HepG2 (cell line): ENCODE measurements around the gene LSM14B. TPM values are rescaled to one million over a fixed set of nuclear protein-coding genes. Genes with fewer than 3 reads are reported as not detected.

Source experiments
- AKAP8 ChIP-seq: sonication (generic); formaldehyde crosslinking; IDR thresholded peaks from 2 replicates; pipeline ENCODE4 v1.5.1; 2020; ENCODE audit warnings: mild to moderate bottlenecking, missing genetic modification reagents
- BRD4 ChIP-seq: sonication (generic); formaldehyde crosslinking; IDR thresholded peaks from 2 replicates; pipeline ENCODE4 v1.4.0; 2020; ENCODE audit warnings: missing genetic modification reagents
- ELF3 ChIP-seq: IDR thresholded peaks from 2 replicates; pipeline ENCODE4 v1.6.1; 2016; ENCODE audit warnings: missing genetic modification reagents, missing compliant biosample characterization
- FOXA3 ChIP-seq: IDR thresholded peaks from 2 replicates; pipeline ENCODE4 v1.6.1; 2016; ENCODE audit warnings: missing genetic modification reagents, missing compliant biosample characterization
- FOXK2 ChIP-seq: fragments of 450-650 bp; IDR thresholded peaks from 2 replicates; pipeline ENCODE4 v1.6.1; 2016
- IKZF1 ChIP-seq: fragments of 450-650 bp; IDR thresholded peaks from 2 replicates; pipeline ENCODE4 v1.7.1; 2016
- KDM5B ChIP-seq: sonication (generic); formaldehyde crosslinking; IDR thresholded peaks from 2 replicates; pipeline ENCODE4 v1.4.0; 2020; ENCODE audit warnings: missing genetic modification reagents, mild to moderate bottlenecking, borderline replicate concordance
- MIER3 ChIP-seq: IDR thresholded peaks from 2 replicates; pipeline ENCODE4 v1.6.1; 2016; ENCODE audit warnings: missing compliant biosample characterization, borderline replicate concordance
- NFIB ChIP-seq: sonication (generic); formaldehyde crosslinking; IDR thresholded peaks from 2 replicates; pipeline ENCODE4 v1.9.0; 2021; ENCODE audit warnings: missing genetic modification reagents, mild to moderate bottlenecking, borderline replicate concordance
- PHF21A ChIP-seq: sonication (generic); formaldehyde crosslinking; IDR thresholded peaks from 2 replicates; pipeline ENCODE4 v1.5.0; 2020; ENCODE audit warnings: mild to moderate bottlenecking, missing genetic modification reagents
- POGK ChIP-seq: sonication (generic); formaldehyde crosslinking; conservative IDR thresholded peaks from 2 replicates; pipeline ENCODE4 v1.8.0; 2022; ENCODE audit warnings: mild to moderate bottlenecking, moderate library complexity, missing genetic modification reagents
- RARA ChIP-seq: IDR thresholded peaks from 2 replicates; pipeline ENCODE4 v1.6.1; 2016; ENCODE audit warnings: missing genetic modification reagents, missing compliant biosample characterization
- RXRB ChIP-seq: IDR thresholded peaks from 2 replicates; pipeline ENCODE4 v1.6.1; 2016; ENCODE audit warnings: borderline replicate concordance, missing genetic modification reagents, missing compliant biosample characterization
- SAP130 ChIP-seq: IDR thresholded peaks from 2 replicates; pipeline ENCODE4 v1.6.1; 2016; ENCODE audit warnings: low read depth
- ZBTB8A ChIP-seq: sonication (generic); formaldehyde crosslinking; IDR thresholded peaks from 2 replicates; pipeline ENCODE4 v1.4.0; 2020; ENCODE audit warnings: mild to moderate bottlenecking, low read depth, missing genetic modification reagents, borderline replicate concordance
- ZFP90 ChIP-seq: sonication (generic); formaldehyde crosslinking; IDR thresholded peaks from 2 replicates; pipeline ENCODE4 v1.8.0; 2022; ENCODE audit warnings: missing genetic modification reagents, mild to moderate bottlenecking, inconsistent platforms, borderline replicate concordance
- ZNF230 ChIP-seq: sonication (generic); formaldehyde crosslinking; IDR thresholded peaks from 2 replicates; pipeline ENCODE4 v1.4.0; 2020; ENCODE audit warnings: mild to moderate bottlenecking, missing genetic modification reagents
- ZNF556 ChIP-seq: sonication (generic); formaldehyde crosslinking; IDR thresholded peaks from 2 replicates; pipeline ENCODE4 v1.4.0; 2020; ENCODE audit warnings: mild to moderate bottlenecking, missing genetic modification reagents, borderline replicate concordance
- ZNF570 ChIP-seq: sonication (generic); formaldehyde crosslinking; IDR thresholded peaks from 2 replicates; pipeline ENCODE4 v1.4.0; 2020; ENCODE audit warnings: mild to moderate bottlenecking, missing genetic modification reagents, borderline replicate concordance
- ZNF629 ChIP-seq: sonication (generic); formaldehyde crosslinking; conservative IDR thresholded peaks from 2 replicates; pipeline ENCODE4 v1.5.0; 2020; ENCODE audit warnings: missing genetic modification reagents
- polyA plus RNA-seq, 8 experiments: library from polyadenylated mRNA; depleted of rRNA in 3 of 8; stranded (reverse) in 7 of 8; unstranded in 1 of 8; fragments of >200 nt; fragmentation: Illumina TruSeq in 4 of 8; extraction: Trizol in 4 of 8; gene quantifications; 2 replicates each; pipeline versions ENCODE4 v1.2.1 to v1.2.3, GENCODE V29; 2011 to 2016; ENCODE audit warnings: low read depth in 4 of 8, missing spikeins in 1 of 8, mixed read lengths in 1 of 8; ENCODE audit not compliant: insufficient read depth in 1 of 8
- total RNA-seq, 5 experiments: library from RNA; depleted of rRNA; stranded (reverse); fragments of >200 nt; fragmentation: Illumina TruSeq; extraction: Trizol; gene quantifications; 2 replicates each; pipeline ENCODE4 v1.2.3, GENCODE V29; 2016; ENCODE audit warnings: low read depth in 1 of 5
- TF ChIP-seq, protein P1 (sequence below): sonication (generic); formaldehyde crosslinking; IDR thresholded peaks from 2 replicates; pipeline ENCODE4 v1.5.1; 2020; ENCODE audit warnings: mild to moderate bottlenecking, missing genetic modification reagents, moderate library complexity
- TF ChIP-seq, protein P2 (sequence below): sonication (generic); formaldehyde crosslinking; IDR thresholded peaks from 2 replicates; pipeline ENCODE4 v1.4.0; 2020; ENCODE audit warnings: mild to moderate bottlenecking, missing genetic modification reagents
- TF ChIP-seq, protein P3 (sequence below): sonication (generic); formaldehyde crosslinking; IDR thresholded peaks from 2 replicates; pipeline ENCODE4 v1.4.0; 2020; ENCODE audit warnings: missing genetic modification reagents, borderline replicate concordance

The LSM14B gene
- total and polyA plus RNA-seq, 2 of the 13 experiments (the other 11 are each of a cell fraction or from before 2014, with no cell fraction given) = 43.3 to 79.2 TPM

GRCh38 chr20:62134735-62135231 lies 12.5 kb downstream of the LSM14B start (continued):
- TF ChIP-seq, protein P1, sequence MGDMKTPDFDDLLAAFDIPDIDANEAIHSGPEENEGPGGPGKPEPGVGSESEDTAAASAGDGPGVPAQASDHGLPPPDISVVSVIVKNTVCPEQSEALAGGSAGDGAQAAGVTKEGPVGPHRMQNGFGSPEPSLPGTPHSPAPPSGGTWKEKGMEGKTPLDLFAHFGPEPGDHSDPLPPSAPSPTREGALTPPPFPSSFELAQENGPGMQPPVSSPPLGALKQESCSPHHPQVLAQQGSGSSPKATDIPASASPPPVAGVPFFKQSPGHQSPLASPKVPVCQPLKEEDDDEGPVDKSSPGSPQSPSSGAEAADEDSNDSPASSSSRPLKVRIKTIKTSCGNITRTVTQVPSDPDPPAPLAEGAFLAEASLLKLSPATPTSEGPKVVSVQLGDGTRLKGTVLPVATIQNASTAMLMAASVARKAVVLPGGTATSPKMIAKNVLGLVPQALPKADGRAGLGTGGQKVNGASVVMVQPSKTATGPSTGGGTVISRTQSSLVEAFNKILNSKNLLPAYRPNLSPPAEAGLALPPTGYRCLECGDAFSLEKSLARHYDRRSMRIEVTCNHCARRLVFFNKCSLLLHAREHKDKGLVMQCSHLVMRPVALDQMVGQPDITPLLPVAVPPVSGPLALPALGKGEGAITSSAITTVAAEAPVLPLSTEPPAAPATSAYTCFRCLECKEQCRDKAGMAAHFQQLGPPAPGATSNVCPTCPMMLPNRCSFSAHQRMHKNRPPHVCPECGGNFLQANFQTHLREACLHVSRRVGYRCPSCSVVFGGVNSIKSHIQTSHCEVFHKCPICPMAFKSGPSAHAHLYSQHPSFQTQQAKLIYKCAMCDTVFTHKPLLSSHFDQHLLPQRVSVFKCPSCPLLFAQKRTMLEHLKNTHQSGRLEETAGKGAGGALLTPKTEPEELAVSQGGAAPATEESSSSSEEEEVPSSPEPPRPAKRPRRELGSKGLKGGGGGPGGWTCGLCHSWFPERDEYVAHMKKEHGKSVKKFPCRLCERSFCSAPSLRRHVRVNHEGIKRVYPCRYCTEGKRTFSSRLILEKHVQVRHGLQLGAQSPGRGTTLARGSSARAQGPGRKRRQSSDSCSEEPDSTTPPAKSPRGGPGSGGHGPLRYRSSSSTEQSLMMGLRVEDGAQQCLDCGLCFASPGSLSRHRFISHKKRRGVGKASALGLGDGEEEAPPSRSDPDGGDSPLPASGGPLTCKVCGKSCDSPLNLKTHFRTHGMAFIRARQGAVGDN (CRISPR knock-in tag) = peak; percentile 80
- TF ChIP-seq KDM5B (peak; percentile 82; the same call in 1 of the 2 replicates), FOXK2 (peak; percentile 72), AKAP8 (CRISPR knock-in tag) (no peak), ZNF556 (CRISPR knock-in tag) (peak; percentile 75; the same call in 1 of the 2 replicates), SAP130 (CRISPR knock-in tag) (peak; percentile 93), ZBTB8A (CRISPR knock-in tag) (no peak), RXRB (CRISPR knock-in tag) (peak; percentile 78), ZNF570 (CRISPR knock-in tag) (0 out of 2 replicates have a peak, but pooled peaks have one; percentile 36), ZNF629 (CRISPR knock-in tag) (0 out of 2 replicates have a peak, but pooled peaks have one; percentile 11), IKZF1 (no peak), ZNF230 (CRISPR knock-in tag) (no peak), BRD4 (CRISPR knock-in tag) (no peak), NFIB (CRISPR knock-in tag) (no peak), PHF21A (CRISPR knock-in tag) (no peak; the same call in 1 of the 2 replicates), FOXA3 (CRISPR knock-in tag) (peak; percentile 84), RARA (CRISPR knock-in tag) (peak; percentile 79), ZFP90 (0 out of 2 replicates have a peak, but pooled peaks have one; percentile 49), MIER3 (CRISPR knock-in tag) (peak; percentile 89; the same call in 1 of the 2 replicates), POGK (CRISPR knock-in tag) (0 out of 2 replicates have a peak, but pooled peaks have one; percentile 40), ELF3 (no peak)
- TF ChIP-seq, protein P2, sequence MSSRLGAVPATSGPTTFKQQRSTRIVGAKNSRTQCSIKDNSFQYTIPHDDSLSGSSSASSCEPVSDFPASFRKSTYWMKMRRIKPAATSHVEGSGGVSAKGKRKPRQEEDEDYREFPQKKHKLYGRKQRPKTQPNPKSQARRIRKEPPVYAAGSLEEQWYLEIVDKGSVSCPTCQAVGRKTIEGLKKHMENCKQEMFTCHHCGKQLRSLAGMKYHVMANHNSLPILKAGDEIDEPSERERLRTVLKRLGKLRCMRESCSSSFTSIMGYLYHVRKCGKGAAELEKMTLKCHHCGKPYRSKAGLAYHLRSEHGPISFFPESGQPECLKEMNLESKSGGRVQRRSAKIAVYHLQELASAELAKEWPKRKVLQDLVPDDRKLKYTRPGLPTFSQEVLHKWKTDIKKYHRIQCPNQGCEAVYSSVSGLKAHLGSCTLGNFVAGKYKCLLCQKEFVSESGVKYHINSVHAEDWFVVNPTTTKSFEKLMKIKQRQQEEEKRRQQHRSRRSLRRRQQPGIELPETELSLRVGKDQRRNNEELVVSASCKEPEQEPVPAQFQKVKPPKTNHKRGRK = no peak
- TF ChIP-seq, protein P3, sequence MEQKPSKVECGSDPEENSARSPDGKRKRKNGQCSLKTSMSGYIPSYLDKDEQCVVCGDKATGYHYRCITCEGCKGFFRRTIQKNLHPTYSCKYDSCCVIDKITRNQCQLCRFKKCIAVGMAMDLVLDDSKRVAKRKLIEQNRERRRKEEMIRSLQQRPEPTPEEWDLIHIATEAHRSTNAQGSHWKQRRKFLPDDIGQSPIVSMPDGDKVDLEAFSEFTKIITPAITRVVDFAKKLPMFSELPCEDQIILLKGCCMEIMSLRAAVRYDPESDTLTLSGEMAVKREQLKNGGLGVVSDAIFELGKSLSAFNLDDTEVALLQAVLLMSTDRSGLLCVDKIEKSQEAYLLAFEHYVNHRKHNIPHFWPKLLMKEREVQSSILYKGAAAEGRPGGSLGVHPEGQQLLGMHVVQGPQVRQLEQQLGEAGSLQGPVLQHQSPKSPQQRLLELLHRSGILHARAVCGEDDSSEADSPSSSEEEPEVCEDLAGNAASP = 0 out of 2 replicates have a peak, but pooled peaks have one; percentile 57
